DOHH2 (cell line): ENCODE results near the gene IGF2BP2.

Experiments used
- H3F3A ChIP-seq: fragments of 200-600 bp; sonication (generic), shearing (Covaris generic); 2 replicates; pipeline ENCODE4 v1.6.0; 2016; ENCODE audit warnings: antibody characterized with exemption, mild to moderate bottlenecking; ENCODE audit not compliant: control insufficient read depth, insufficient read depth
- H3K27ac ChIP-seq: fragments of 200-600 bp; sonication (generic); 2 replicates; pipeline ENCODE4 v1.5.1; 2014; ENCODE audit warnings: low read depth, mild to moderate bottlenecking, low read length, moderate library complexity
- H3K27me3 ChIP-seq: fragments of 200-600 bp; sonication (generic); 2 replicates; pipeline ENCODE4 v1.6.1; 2014; ENCODE audit warnings: mild to moderate bottlenecking, low read length, mixed read lengths; ENCODE audit not compliant: control insufficient read depth
- H3K36me3 ChIP-seq: fragments of 200-600 bp; sonication (generic); 2 replicates; pipeline ENCODE4 v1.6.1; 2014; ENCODE audit warnings: mild to moderate bottlenecking, low read length, moderate library complexity, mixed read lengths; ENCODE audit not compliant: control insufficient read depth
- H3K4me1 ChIP-seq: fragments of 200-600 bp; sonication (generic); 2 replicates; pipeline ENCODE4 v1.6.1; 2014; ENCODE audit warnings: mild to moderate bottlenecking, low read length, mixed read lengths; ENCODE audit not compliant: control insufficient read depth
- H3K4me2 ChIP-seq: fragments of 200-600 bp; sonication (generic); 2 replicates; pipeline ENCODE4 v1.6.0; 2014; ENCODE audit warnings: mild to moderate bottlenecking, low read length, moderate library complexity
- H3K4me3 ChIP-seq: fragments of 200-600 bp; sonication (generic); 2 replicates; pipeline ENCODE4 v1.5.1; 2014; ENCODE audit warnings: mild to moderate bottlenecking, low read length, mixed read lengths
- H3K79me2 ChIP-seq: fragments of 200-600 bp; sonication (generic); 2 replicates; pipeline ENCODE4 v1.6.1; 2014; ENCODE audit warnings: mild to moderate bottlenecking, low read length, mixed read lengths; ENCODE audit not compliant: control insufficient read depth
- H3K9me2 ChIP-seq: fragments of 200-600 bp; sonication (generic); replicated peaks from 2 replicates; pipeline ENCODE4 v1.6.1; 2014; ENCODE audit warnings: mild to moderate bottlenecking, low read length, mixed read lengths; ENCODE audit not compliant: control insufficient read depth
- H3K9me3 ChIP-seq: fragments of 200-600 bp; sonication (generic); 2 replicates; pipeline ENCODE4 v1.6.1; 2014; ENCODE audit warnings: antibody characterized with exemption, low read length, mixed read lengths; ENCODE audit not compliant: control insufficient read depth, insufficient read depth
- H4K20me1 ChIP-seq: fragments of 200-600 bp; sonication (generic); 2 replicates; pipeline ENCODE4 v1.6.0; 2014; ENCODE audit warnings: low read depth, mild to moderate bottlenecking, antibody characterized with exemption, low read length, moderate library complexity; ENCODE audit not compliant: control insufficient read depth, insufficient read depth
- EZH2phosphoT487 ChIP-seq: fragments of 200-600 bp; sonication (generic); IDR thresholded peaks from 2 replicates; pipeline ENCODE4 v1.6.1; 2017; ENCODE audit warnings: borderline replicate concordance, mild to moderate bottlenecking, antibody characterized with exemption, low read length, moderate library complexity, mixed read lengths
- TF ChIP-seq, protein P1 (sequence below): fragments of 200-600 bp; sonication (generic); IDR thresholded peaks from one replicate; pipeline ENCODE4 v1.5.1; 2014; ENCODE audit warnings: antibody characterized with exemption, mild to moderate bottlenecking, low read depth, low read length; ENCODE audit not compliant: poor library complexity, severe bottlenecking

IGF2BP2 gene

GRCh38 chr3:185654758-185655145 is 170.1 kb downstream of the IGF2BP2 start:
- no peak for TF ChIP-seq EZH2phosphoT487
- TF ChIP-seq, protein P1, sequence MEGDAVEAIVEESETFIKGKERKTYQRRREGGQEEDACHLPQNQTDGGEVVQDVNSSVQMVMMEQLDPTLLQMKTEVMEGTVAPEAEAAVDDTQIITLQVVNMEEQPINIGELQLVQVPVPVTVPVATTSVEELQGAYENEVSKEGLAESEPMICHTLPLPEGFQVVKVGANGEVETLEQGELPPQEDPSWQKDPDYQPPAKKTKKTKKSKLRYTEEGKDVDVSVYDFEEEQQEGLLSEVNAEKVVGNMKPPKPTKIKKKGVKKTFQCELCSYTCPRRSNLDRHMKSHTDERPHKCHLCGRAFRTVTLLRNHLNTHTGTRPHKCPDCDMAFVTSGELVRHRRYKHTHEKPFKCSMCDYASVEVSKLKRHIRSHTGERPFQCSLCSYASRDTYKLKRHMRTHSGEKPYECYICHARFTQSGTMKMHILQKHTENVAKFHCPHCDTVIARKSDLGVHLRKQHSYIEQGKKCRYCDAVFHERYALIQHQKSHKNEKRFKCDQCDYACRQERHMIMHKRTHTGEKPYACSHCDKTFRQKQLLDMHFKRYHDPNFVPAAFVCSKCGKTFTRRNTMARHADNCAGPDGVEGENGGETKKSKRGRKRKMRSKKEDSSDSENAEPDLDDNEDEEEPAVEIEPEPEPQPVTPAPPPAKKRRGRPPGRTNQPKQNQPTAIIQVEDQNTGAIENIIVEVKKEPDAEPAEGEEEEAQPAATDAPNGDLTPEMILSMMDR, result no peak
- Histone ChIP-seq H3K9me3 (no peaks in the 10 kb centered on the region), H3K9me2 (no peaks in the 10 kb centered on the region), H3K27me3 (peaks cover 10% of the 10 kb centered on the region; the same call in 1 of the 2 replicates), H3F3A (no peaks in the 10 kb centered on the region), H3K36me3 (no peaks in the 10 kb centered on the region), H3K79me2 (no peaks in the 10 kb centered on the region), H3K4me2 (no peak overlapping the region), H3K4me3 (no peak overlapping the region), H4K20me1 (no peaks in the 10 kb centered on the region), H3K27ac (no peak overlapping the region), H3K4me1 (no peaks in the 10 kb centered on the region)

GRCh38 chr3:185653949-185654757 is 170.7 kb downstream of the IGF2BP2 start:
- TF ChIP-seq, protein P1, result no peak
- TF ChIP-seq EZH2phosphoT487, result no peak
- Histone ChIP-seq H3K4me1 (no peaks in the 10 kb centered on the region), H3K4me3 (no peak overlapping the region), H4K20me1 (no peaks in the 10 kb centered on the region), H3K27ac (no peak overlapping the region), H3K27me3 (peaks cover 10% of the 10 kb centered on the region; the same call in 1 of the 2 replicates), H3K9me3 (no peaks in the 10 kb centered on the region), H3K36me3 (no peaks in the 10 kb centered on the region), H3K79me2 (no peaks in the 10 kb centered on the region), H3K4me2 (no peak overlapping the region), H3K9me2 (no peaks in the 10 kb centered on the region), H3F3A (no peaks in the 10 kb centered on the region)

GRCh38 chr3:185651971-185652370 is 172.9 kb downstream of the IGF2BP2 start:
- H3K9me3 ChIP-seq, result no peaks in the 10 kb centered on the region
- H4K20me1 ChIP-seq, result no peaks in the 10 kb centered on the region
- H3K27ac ChIP-seq, result no peak overlapping the region
- no peak overlapping the region for H3K4me3 ChIP-seq
- H3K79me2 ChIP-seq, result no peaks in the 10 kb centered on the region
- H3K36me3 ChIP-seq, result no peaks in the 10 kb centered on the region
- H3F3A ChIP-seq, result no peaks in the 10 kb centered on the region
- H3K4me1 ChIP-seq, result no peaks in the 10 kb centered on the region
- 0 out of 2 replicates have a peak, but pooled peaks cover 2% of the 10 kb centered on the region for H3K27me3 ChIP-seq
- H3K4me2 ChIP-seq, result no peak overlapping the region
- H3K9me2 ChIP-seq, result no peaks in the 10 kb centered on the region
- TF ChIP-seq EZH2phosphoT487, result no peak
- TF ChIP-seq, protein P1, result no peak
